ENCODE measurements around the gene EPHA7. TPM values are rescaled to one million over a fixed set of nuclear protein-coding genes. Genes with fewer than 3 reads are reported as not detected.

EPHA7 gene
- total RNA-seq, 1 experiment from 2014 or later: 9.6 TPM

DNA sequence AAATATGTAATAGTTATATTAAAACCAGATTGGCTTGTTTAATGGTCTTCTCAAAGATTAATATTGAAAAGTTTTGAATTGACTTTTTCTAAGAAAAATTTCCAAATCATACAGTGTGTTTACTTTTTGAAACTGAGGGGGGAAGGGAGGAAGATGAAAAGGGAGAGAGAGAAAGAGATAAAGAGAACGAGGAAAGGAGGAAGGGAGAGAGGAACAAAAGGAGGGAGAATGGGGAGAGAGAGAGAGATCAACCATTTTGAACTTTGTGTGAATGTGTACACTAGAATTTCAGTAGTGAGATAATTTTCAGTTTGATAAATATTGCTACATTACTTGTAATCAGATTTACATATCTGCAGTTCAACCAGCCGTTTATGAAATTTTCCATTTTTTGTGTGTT, 124.5 kb downstream of the EPHA7 start:
- H3K27me3 Mint-ChIP-seq (ENCODE audit: low read depth): no peaks in the 10 kb centered on the region
- no peak for TF ChIP-seq TP53 (CRISPR knock-in tag; IDR thresholded peaks at IDR 0.05)
- TF ChIP-seq, protein P1, sequence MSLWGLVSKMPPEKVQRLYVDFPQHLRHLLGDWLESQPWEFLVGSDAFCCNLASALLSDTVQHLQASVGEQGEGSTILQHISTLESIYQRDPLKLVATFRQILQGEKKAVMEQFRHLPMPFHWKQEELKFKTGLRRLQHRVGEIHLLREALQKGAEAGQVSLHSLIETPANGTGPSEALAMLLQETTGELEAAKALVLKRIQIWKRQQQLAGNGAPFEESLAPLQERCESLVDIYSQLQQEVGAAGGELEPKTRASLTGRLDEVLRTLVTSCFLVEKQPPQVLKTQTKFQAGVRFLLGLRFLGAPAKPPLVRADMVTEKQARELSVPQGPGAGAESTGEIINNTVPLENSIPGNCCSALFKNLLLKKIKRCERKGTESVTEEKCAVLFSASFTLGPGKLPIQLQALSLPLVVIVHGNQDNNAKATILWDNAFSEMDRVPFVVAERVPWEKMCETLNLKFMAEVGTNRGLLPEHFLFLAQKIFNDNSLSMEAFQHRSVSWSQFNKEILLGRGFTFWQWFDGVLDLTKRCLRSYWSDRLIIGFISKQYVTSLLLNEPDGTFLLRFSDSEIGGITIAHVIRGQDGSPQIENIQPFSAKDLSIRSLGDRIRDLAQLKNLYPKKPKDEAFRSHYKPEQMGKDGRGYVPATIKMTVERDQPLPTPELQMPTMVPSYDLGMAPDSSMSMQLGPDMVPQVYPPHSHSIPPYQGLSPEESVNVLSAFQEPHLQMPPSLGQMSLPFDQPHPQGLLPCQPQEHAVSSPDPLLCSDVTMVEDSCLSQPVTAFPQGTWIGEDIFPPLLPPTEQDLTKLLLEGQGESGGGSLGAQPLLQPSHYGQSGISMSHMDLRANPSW (CRISPR knock-in tag; conservative IDR thresholded peaks at IDR 0.05; ENCODE audit: low read depth): no peak
- no peak overlapping the region for H3K27ac Mint-ChIP-seq
- H3K4me3 Mint-ChIP-seq: no peak overlapping the region
- DNase-seq (ENCODE audit: low spot score) (no peak), ATAC-seq (no peak)
- ChIA-PET CTCF (no interaction called here), POLR2A (no interaction called here)
- no peaks in the 10 kb centered on the region for H3K4me1 Mint-ChIP-seq
- H3K36me3 Mint-ChIP-seq: no peaks in the 10 kb centered on the region
- peaks cover 6% of the 10 kb centered on the region for H3K9me3 Mint-ChIP-seq

DNA sequence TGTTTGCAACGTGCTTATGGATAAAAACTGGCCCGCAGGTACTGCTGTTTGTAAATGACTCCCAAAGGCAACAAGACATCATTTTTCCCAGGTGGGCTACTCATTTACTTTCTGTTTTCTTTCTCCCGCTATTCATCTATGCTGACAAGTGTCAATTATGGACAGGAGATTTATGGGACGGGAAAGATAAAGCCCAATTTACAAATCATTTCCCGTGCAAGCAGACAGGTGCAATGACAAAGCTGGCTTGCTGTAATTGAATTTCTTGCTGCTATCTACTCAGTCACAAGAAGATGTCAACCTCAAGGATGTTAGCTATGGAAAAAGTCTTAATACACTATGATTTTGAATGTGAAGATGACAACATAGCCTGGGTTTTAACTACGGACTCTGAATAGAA, 125.5 kb downstream of the EPHA7 start:
- no peak for TF ChIP-seq ZNF317 (CRISPR knock-in tag; IDR thresholded peaks at IDR 0.05; ENCODE audit: borderline replicate concordance, low read depth)
- no peak for TF ChIP-seq GTF2I (CRISPR knock-in tag; conservative IDR thresholded peaks at IDR 0.05)
- TF ChIP-seq GABPB1 (CRISPR knock-in tag; IDR thresholded peaks at IDR 0.05): no peak
- TF ChIP-seq, protein P2, sequence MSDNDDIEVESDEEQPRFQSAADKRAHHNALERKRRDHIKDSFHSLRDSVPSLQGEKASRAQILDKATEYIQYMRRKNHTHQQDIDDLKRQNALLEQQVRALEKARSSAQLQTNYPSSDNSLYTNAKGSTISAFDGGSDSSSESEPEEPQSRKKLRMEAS (CRISPR knock-in tag; IDR thresholded peaks at IDR 0.05): no peak
- no peak for TF ChIP-seq KAT7 (CRISPR knock-in tag; IDR thresholded peaks at IDR 0.05; ENCODE audit: borderline replicate concordance)
- no peak for TF ChIP-seq GRHL2 (CRISPR knock-in tag; IDR thresholded peaks at IDR 0.05; ENCODE audit: insufficient replicate concordance, severe bottlenecking)
- TF ChIP-seq, protein P3, sequence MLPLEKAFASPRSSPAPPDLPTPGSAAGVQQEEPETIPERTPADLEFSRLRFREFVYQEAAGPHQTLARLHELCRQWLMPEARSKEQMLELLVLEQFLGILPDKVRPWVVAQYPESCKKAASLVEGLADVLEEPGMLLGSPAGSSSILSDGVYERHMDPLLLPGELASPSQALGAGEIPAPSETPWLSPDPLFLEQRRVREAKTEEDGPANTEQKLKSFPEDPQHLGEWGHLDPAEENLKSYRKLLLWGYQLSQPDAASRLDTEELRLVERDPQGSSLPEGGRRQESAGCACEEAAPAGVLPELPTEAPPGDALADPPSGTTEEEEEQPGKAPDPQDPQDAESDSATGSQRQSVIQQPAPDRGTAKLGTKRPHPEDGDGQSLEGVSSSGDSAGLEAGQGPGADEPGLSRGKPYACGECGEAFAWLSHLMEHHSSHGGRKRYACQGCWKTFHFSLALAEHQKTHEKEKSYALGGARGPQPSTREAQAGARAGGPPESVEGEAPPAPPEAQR (CRISPR knock-in tag; IDR thresholded peaks at IDR 0.05): no peak
- no peak for TF ChIP-seq ZNF219 (CRISPR knock-in tag; IDR thresholded peaks at IDR 0.05; ENCODE audit: borderline replicate concordance)
- TF ChIP-seq, protein P4, sequence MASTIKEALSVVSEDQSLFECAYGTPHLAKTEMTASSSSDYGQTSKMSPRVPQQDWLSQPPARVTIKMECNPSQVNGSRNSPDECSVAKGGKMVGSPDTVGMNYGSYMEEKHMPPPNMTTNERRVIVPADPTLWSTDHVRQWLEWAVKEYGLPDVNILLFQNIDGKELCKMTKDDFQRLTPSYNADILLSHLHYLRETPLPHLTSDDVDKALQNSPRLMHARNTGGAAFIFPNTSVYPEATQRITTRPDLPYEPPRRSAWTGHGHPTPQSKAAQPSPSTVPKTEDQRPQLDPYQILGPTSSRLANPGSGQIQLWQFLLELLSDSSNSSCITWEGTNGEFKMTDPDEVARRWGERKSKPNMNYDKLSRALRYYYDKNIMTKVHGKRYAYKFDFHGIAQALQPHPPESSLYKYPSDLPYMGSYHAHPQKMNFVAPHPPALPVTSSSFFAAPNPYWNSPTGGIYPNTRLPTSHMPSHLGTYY (CRISPR knock-in tag; IDR thresholded peaks at IDR 0.05): no peak
- no peak for TF ChIP-seq RORB (CRISPR knock-in tag; IDR thresholded peaks at IDR 0.05)
- TF ChIP-seq CREM (CRISPR knock-in tag; IDR thresholded peaks at IDR 0.05): no peak
- no peak for TF ChIP-seq ELF4 (CRISPR knock-in tag; IDR thresholded peaks at IDR 0.05; ENCODE audit: low read depth)
- TF ChIP-seq IRF2 (CRISPR knock-in tag; IDR thresholded peaks at IDR 0.05; ENCODE audit: borderline replicate concordance, low read depth): no peak
- TF ChIP-seq, protein P5, sequence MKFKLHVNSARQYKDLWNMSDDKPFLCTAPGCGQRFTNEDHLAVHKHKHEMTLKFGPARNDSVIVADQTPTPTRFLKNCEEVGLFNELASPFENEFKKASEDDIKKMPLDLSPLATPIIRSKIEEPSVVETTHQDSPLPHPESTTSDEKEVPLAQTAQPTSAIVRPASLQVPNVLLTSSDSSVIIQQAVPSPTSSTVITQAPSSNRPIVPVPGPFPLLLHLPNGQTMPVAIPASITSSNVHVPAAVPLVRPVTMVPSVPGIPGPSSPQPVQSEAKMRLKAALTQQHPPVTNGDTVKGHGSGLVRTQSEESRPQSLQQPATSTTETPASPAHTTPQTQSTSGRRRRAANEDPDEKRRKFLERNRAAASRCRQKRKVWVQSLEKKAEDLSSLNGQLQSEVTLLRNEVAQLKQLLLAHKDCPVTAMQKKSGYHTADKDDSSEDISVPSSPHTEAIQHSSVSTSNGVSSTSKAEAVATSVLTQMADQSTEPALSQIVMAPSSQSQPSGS (CRISPR knock-in tag; IDR thresholded peaks at IDR 0.05; ENCODE audit: borderline replicate concordance, low read depth): no peak
- TF ChIP-seq SMAD4 (CRISPR knock-in tag; IDR thresholded peaks at IDR 0.05): no peak
- TF ChIP-seq, protein P6, sequence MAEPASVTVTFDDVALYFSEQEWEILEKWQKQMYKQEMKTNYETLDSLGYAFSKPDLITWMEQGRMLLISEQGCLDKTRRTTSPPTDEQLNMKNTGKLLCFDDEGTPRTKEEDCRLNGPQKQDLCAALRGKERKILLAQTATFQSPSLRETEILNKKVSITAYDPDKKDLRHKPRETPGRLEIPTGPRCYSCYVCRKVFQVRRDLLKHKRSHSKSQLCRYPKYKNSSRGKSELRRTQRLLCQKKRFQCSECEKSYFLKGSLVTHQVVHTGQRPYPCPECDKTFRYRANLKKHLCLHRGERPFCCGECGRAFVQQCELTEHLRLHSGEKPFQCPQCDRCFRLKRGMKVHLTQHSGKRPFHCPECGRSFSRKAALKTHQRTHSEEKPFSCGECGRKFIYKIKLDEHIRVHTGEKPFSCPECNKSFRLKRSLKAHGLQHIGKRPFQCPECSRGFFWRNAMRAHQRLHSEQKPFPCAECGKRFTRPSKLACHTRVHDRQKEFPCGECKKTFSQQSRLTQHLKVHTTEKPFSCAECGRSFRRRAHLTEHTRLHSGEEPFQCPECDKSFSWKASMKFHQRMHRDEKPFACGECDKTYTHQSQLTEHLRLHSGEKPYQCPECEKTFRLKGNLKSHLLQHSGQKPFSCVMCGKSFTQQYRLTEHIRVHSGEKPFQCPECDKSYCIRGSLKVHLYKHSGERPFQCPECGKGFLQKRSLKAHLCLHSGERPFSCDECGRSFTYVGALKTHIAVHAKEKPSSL (CRISPR knock-in tag; conservative IDR thresholded peaks at IDR 0.05): no peak
- TF ChIP-seq ZNF263 (CRISPR knock-in tag; IDR thresholded peaks at IDR 0.05; ENCODE audit: low read depth): no peak
- ChIA-PET POLR2A (no interaction called here), CTCF (no interaction called here)
- Mint-ChIP-seq H3K27me3 (ENCODE audit: low read depth) (no peaks in the 10 kb centered on the region), H3K4me1 (no peaks in the 10 kb centered on the region), H3K4me3 (no peak overlapping the region), H3K9me3 (no peaks in the 10 kb centered on the region), H3K27ac (no peak overlapping the region), H3K36me3 (no peaks in the 10 kb centered on the region)
- DNase-seq (ENCODE audit: low spot score): no peak
- ATAC-seq: no peak
